Common myeloid progenitor, CD34-positive (primary cell): ENCODE data around the gene TRABD.

Experiments
- CTCF ChIA-PET: fragments of 350-600 bp; sonication (Branson Sonifier 250); formaldehyde crosslinking; loops from one replicate; lab custom pipeline; 2021; ENCODE audit warnings: antibody characterized with exemption; lab: Charles Lee
- POLR2A ChIA-PET: fragments of 350-600 bp; sonication (Branson Sonifier 250); formaldehyde crosslinking; loops from one replicate; lab custom pipeline; 2021; ENCODE audit warnings: antibody characterized with exemption; lab: Charles Lee
- DNase-seq, 3 donors: peaks; one replicate each; pipeline versions ENCODE4 v3.0.0 to v3.0.0-alpha.2; 2013
- H3K27ac ChIP-seq, 2 experiments: 1 replicate in 1 of 2; 2 replicates in 1 of 2; pipeline ENCODE4 v1.7.0; 2013; ENCODE audit warnings: inconsistent platforms in 2 of 2, low read length in 2 of 2, mild to moderate bottlenecking in 2 of 2, low read depth in 1 of 2, moderate library complexity in 1 of 2; ENCODE audit not compliant: severe bottlenecking in 2 of 2, insufficient read depth in 1 of 2, poor library complexity in 1 of 2
- H3K27me3 ChIP-seq, 5 experiments: replicated peaks in 2 of 5; 1 replicate in 3 of 5; 2 replicates in 2 of 5; pipeline versions ENCODE4 v1.6.1 to v1.7.0; 2013; ENCODE audit warnings: low read length in 4 of 5, mild to moderate bottlenecking in 2 of 5, moderate library complexity in 2 of 5, inconsistent platforms in 1 of 5; ENCODE audit not compliant: insufficient read depth in 5 of 5, control insufficient read depth in 4 of 5
- H3K36me3 ChIP-seq, 4 experiments: 1 replicate in 2 of 4; 2 replicates in 2 of 4; pipeline versions ENCODE4 v1.6.1 to v1.7.0; 2013; ENCODE audit warnings: low read length in 3 of 4, control low read depth in 1 of 4, mild to moderate bottlenecking in 1 of 4; ENCODE audit not compliant: control insufficient read depth in 4 of 4, insufficient read depth in 4 of 4
- H3K4me1 ChIP-seq, 4 experiments: 1 replicate in 3 of 4; 2 replicates in 1 of 4; pipeline versions ENCODE4 v1.6.1 to v1.7.1; 2013; ENCODE audit warnings: low read length in 3 of 4, mild to moderate bottlenecking in 3 of 4, control low read depth in 1 of 4, inconsistent platforms in 1 of 4, moderate library complexity in 1 of 4; ENCODE audit not compliant: control insufficient read depth in 4 of 4, insufficient read depth in 4 of 4; ENCODE audit errors: control extremely low read depth in 1 of 4
- H3K4me3 ChIP-seq, 7 experiments: 1 replicate in 4 of 7; 2 replicates in 3 of 7; pipeline versions ENCODE4 v1.5.1 to v1.7.0; 2013; ENCODE audit warnings: mild to moderate bottlenecking in 7 of 7, low read length in 6 of 7, moderate library complexity in 6 of 7, inconsistent platforms in 2 of 7, low read depth in 2 of 7, control low read depth in 1 of 7; ENCODE audit not compliant: insufficient read depth in 4 of 7, control insufficient read depth in 1 of 7; ENCODE audit errors: extremely low read depth in 1 of 7
- H3K9me3 ChIP-seq, 5 experiments: 1 replicate in 4 of 5; 2 replicates in 1 of 5; pipeline versions ENCODE4 v1.6.1 to v1.7.1; 2013; ENCODE audit warnings: low read length in 4 of 5, mild to moderate bottlenecking in 2 of 5, inconsistent platforms in 1 of 5, low read depth in 1 of 5, moderate library complexity in 1 of 5; ENCODE audit not compliant: control insufficient read depth in 4 of 5, insufficient read depth in 2 of 5; ENCODE audit errors: control extremely low read depth in 1 of 5
- WGBS: methylation state at CpG from one replicate; pipeline ENCODE4 v1.1.5; 2013; ENCODE audit not compliant: insufficient coverage; 5-methylcytosine and 5-hydroxymethylcytosine counted together

The TRABD gene

DNA sequence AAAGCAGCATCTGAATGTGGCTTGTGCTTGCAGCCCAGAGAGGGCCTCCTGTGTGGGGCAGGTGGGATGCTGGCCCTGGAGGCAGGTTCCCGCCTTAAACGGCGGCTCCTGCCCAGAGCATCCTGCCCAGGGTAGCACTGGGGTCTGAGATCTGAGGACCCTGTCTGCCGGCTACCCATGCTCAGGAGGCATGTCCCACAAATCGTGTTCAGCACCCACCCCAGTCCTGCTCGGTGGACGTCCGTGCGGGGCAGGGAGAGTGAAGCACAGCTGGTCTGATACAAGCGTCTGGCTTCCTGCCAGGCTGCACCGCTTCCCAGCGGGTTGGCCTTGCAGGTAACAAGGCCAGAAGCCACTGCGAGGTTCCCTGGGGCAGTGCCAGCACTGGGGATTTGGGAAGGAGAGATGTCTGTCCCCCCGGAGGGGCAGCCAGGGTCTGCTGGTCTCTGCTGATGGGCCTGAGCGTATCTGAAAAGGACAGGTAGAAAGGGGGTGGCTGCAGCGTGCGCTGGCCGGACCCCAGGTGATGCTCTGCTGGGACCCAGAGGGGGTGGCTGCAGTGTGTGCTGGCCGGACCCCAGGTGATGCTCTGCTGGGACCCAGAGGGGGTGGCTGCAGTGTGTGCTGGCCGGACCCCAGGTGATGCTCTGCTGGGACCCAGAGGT, 3.6 kb downstream of the TRABD start:
- Histone ChIP-seq H3K36me3 (peaks cover 0 to 23% (median 6%) of the 10 kb centered on the region in 4 experiments), H3K9me3 (no peaks in the 10 kb centered on the region), H3K4me3 (peak overlapping the region in 5 of 7 experiments; percentile 47 to 70 (median 64)), H3K27me3 (peaks cover 0 to 5% (median 0%) of the 10 kb centered on the region in 5 experiments), H3K27ac (peak overlapping the region; percentile 89 to 93), H3K4me1 (peaks cover 0 to 90% (median 83%) of the 10 kb centered on the region in 4 experiments)
- ChIA-PET POLR2A (interaction anchor here (0.8 to 3.6 kb wide), 5 partner anchors 9 to 104 kb away, joined by 4 to 55 read pairs (median 10); partner anchors contain the start of genes MLC1 and SELENOO), CTCF (interaction anchor here (0.7 to 3.2 kb wide), 4 partner anchors 15 to 64 kb away, joined by 3 to 14 read pairs (median 5); no protein-coding TSS in a partner anchor)
- DNase-seq, result no peak
- WGBS, result 76% methylated on average over 13 of the region's 20 CpGs

DNA sequence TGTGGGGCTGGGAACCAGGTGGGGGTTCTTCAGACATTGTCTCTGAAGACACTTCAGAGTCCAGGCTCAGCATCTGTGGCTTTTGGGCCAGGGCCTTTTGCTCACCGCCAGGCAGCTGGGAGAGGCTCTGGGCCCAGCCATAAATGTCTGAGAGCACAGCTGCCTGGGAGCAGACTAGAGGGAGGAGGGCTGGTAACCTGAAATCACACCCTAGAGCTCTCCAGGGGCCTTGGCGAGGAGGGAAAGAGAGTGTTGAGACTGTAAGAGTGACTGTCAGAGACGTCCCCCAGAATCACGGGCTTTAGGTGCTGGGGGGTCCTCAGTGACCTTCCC, 4.1 kb downstream of the TRABD start:
- Histone ChIP-seq H3K9me3 (no peaks in the 10 kb centered on the region), H3K4me1 (peaks cover 0 to 85% (median 78%) of the 10 kb centered on the region in 4 experiments), H3K36me3 (peaks cover 2 to 28% (median 10%) of the 10 kb centered on the region in 4 experiments), H3K4me3 (peak overlapping the region in 5 of 7 experiments; percentile 47 to 70 (median 64)), H3K27ac (peak overlapping the region; percentile 89 to 93), H3K27me3 (no peaks in the 10 kb centered on the region)
- WGBS, result 0% methylated on average over 3 of the region's 4 CpGs
- no peak for DNase-seq
- CTCF ChIA-PET, result interaction anchor here (1.8 to 3.2 kb wide), 3 partner anchors 16 to 65 kb away, joined by 4 to 14 read pairs (median 6); no protein-coding TSS in a partner anchor
- POLR2A ChIA-PET, result interaction anchor here (0.8 to 3.6 kb wide), 6 partner anchors 9 to 104 kb away, joined by 3 to 55 read pairs (median 10); partner anchors contain the start of genes HDAC10, MLC1 and SELENOO

DNA sequence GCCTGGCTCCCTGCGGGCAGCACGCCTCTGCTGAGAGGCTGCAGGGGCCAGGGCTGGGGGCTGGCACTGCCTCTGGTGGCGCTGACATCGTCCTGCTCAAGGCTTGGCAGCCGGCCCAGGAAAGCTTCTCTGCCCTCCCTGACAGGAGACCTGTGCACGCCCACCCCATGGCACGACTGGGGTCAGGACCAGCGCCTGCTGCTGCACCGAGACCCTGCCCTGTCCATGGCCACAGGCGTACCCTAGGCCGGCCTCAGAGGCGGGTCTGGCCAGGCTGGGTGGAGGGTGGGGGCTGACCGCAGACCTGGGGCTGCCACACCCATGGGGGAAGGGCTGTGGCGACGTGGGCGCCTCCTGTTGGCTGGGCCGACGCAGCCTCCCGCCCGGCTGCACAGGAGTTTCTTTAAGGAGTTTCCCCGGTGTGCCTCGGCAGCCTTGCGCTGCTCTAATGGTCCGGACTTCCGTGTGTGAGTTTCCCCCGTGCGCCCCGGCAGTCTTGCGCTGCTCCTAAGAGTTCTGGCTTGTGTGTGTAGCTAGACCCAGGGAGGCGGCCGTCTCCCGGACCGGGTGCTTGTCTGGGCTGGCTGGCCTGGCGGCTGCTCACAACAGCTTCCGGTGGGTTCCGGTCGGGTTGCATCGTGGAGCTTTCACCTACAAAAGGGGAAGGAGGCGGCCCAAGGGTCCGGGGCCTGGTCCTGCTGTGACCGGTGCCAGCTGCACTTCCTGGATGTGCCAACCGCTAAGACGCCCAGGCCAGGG, 4.6 kb downstream of the TRABD start:
- H3K4me3 ChIP-seq, result peak overlapping the region; percentile 8 to 70 (median 62)
- under 1% methylated on average over 38 of the region's 43 CpGs for WGBS
- ChIA-PET CTCF (interaction anchor here (0.7 to 3.2 kb wide), 11 partner anchors 9 to 260 kb away, joined by 3 to 14 read pairs (median 4); partner anchors contain the start of genes MLC1 and PANX2), POLR2A (interaction anchor here (0.6 to 3.6 kb wide), 22 partner anchors 8 to 263 kb away, joined by 3 to 55 read pairs (median 4); partner anchors contain the start of genes HDAC10, MLC1, PANX2 and SELENOO)
- H3K27me3 ChIP-seq, result no peaks in the 10 kb centered on the region
- peak overlapping the region; percentile 89 to 93 for H3K27ac ChIP-seq
- H3K9me3 ChIP-seq, result no peaks in the 10 kb centered on the region
- H3K4me1 ChIP-seq, result peaks cover 0 to 82% (median 73%) of the 10 kb centered on the region in 4 experiments
- peak; percentile 86 to 94 (median 92) for DNase-seq
- peaks cover 2 to 34% (median 13%) of the 10 kb centered on the region in 4 experiments for H3K36me3 ChIP-seq

DNA sequence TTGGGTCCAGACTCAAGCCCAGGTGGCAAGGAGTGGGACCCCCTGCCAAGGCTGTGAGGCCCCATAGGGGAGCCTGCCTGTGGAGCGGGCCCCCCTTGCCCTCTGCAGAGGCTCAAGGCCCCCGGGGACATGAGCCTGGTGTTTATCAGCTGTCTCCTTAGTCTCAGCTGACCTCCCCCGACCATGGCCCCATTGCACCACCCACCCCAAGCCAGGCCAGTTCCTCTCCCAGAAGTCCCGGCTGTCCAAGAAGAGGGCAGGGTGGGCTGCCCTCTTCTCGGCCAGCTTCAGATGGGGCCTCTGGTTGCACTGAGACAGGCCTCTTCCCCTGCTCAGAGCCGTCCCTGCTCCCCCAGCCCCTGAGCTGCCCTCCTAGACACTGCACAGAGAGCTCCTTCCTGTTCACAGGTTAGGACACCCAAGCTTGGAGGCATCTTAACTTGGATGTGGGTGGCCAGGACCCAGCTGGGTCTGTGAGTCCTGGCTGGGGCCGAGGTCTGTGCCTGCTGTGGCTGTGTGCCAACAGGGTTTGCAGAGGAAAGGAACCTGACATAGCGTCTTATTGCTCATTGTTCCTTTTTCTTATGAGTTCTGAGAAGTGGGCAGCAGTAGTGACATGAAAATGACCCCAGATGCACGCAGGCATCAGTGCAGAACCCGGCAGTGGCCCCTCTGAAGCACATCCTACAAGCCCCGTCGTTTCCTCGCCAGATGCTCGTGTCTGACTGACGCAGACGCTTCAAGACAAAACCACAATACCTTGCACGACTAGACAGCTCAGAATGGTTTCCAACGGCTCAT, 5.4 kb downstream of the TRABD start:
- Histone ChIP-seq H3K36me3 (peaks cover 2 to 40% (median 18%) of the 10 kb centered on the region in 4 experiments), H3K27ac (peak overlapping the region; percentile 89 to 93), H3K27me3 (no peaks in the 10 kb centered on the region), H3K4me1 (peaks cover 0 to 80% (median 72%) of the 10 kb centered on the region in 4 experiments), H3K9me3 (no peaks in the 10 kb centered on the region), H3K4me3 (peak overlapping the region in 6 of 7 experiments; percentile 23 to 70 (median 63))
- ChIA-PET POLR2A (interaction anchor here (0.6 to 3.6 kb wide), 25 partner anchors 7 to 264 kb away, joined by 3 to 55 read pairs (median 4); partner anchors contain the start of genes HDAC10, MLC1, PANX2 and PIM3), CTCF (interaction anchor here (0.7 to 3.2 kb wide), 12 partner anchors 9 to 424 kb away, joined by 3 to 14 read pairs (median 4); partner anchors contain the start of genes MLC1 and PANX2)
- under 1% methylated on average over 16 of the region's 18 CpGs for WGBS
- DNase-seq, result peak; percentile 90 to 99 (median 98)

DNA sequence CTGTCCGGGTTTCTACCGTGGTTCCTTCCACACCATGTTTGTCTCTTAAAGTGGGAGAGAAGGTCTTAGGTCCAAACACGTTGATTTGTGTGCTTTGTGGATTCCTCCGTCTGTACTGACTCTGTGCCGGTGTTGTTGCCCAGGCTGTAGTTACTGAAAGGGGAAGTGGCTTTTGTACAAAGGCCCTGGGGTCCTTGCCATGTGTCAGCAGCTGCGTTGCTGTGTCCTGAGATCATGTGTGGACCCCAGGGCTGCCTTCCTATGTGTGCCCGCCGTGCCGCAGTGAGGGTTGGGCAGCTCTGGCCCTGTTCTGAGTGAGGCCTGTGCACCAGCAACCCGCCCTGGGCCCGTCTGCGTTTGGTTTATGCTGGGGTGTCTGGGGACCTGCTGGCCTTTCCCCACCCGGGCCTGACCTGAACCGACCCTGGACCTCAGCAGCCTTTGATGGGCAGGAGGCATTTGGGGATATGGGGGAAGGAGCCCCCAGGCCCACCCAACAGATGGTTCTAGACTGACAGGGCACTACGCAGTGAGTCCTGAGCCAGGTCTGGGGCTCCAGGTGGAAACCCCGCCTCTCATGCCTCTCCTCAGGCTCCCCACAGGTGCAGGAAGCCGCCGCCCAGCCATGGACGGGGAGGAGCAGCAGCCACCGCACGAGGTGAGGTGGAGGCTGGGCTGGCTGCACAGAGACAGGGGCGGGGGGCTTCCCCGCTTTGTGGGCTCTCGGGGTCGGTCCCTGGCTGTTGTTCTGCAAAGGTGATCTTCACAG, 6.9 kb downstream of the TRABD start:
- Histone ChIP-seq H3K4me1 (peaks cover 0 to 65% (median 59%) of the 10 kb centered on the region in 4 experiments), H3K27ac (peak overlapping the region; percentile 89 to 93), H3K27me3 (no peaks in the 10 kb centered on the region), H3K4me3 (peak overlapping the region in 5 of 7 experiments; percentile 13 to 70 (median 36)), H3K9me3 (no peaks in the 10 kb centered on the region), H3K36me3 (peaks cover 2 to 53% (median 25%) of the 10 kb centered on the region in 4 experiments)
- ChIA-PET CTCF (interaction anchor here (0.8 to 2.2 kb wide), 3 partner anchors 9 to 42 kb away, joined by 3 to 11 read pairs (median 3); no protein-coding TSS in a partner anchor), POLR2A (interaction anchor here (1.6 to 3.6 kb wide), 4 partner anchors 9 to 81 kb away, joined by 6 to 55 read pairs (median 20); partner anchors contain the start of genes PANX2 and SELENOO)
- 43% methylated on average over 18 of the region's 25 CpGs for WGBS
- DNase-seq, result peak; percentile 45 to 83 (median 73)
